Erythroblast (primary cell): Measurements from ENCODE around the gene CEBPZOS.

Experiments used
- DNase-seq, 2 experiments: peaks; one replicate each; lab custom pipeline; 2025; lab: John Stamatoyannopoulos, UW
- GATA1 ChIP-seq: IDR thresholded peaks from 2 replicates; pipeline ENCODE4 v1.6.1; 2011; ENCODE audit warnings: low read depth, mild to moderate bottlenecking, control low read depth, low read length, moderate library complexity
- POLR2A ChIP-seq: IDR thresholded peaks from 2 replicates; pipeline ENCODE4 v1.6.1; 2011; ENCODE audit warnings: mild to moderate bottlenecking, low read length

CEBPZOS gene

GRCh38 chr2:37232131-37232933 lies 36.0 kb downstream of the CEBPZOS start:
- peak; percentile 54 to 66 for DNase-seq
- TF ChIP-seq POLR2A, result no peak
- TF ChIP-seq GATA1, result no peak

- TF ChIP-seq GATA1 (no peak), POLR2A (no peak)
- DNase-seq, result no peak
Measured at GRCh38 chr2:37243435-37243834, 47.1 kb downstream of the CEBPZOS start.

GRCh38 chr2:37244017-37244416 lies 47.7 kb downstream of the CEBPZOS start:
- no peak for DNase-seq

GRCh38 chr2:37244755-37245154 lies 48.5 kb downstream of the CEBPZOS start:
- no peak for TF ChIP-seq POLR2A
- TF ChIP-seq GATA1, result no peak

More at GRCh38 chr2:37244017-37244416, 47.7 kb downstream of the CEBPZOS start:
- no peak for TF ChIP-seq GATA1
- TF ChIP-seq POLR2A, result no peak

GRCh38 chr2:37246205-37246604 lies 49.9 kb downstream of the CEBPZOS start:
- no peak for TF ChIP-seq GATA1
- no peak for TF ChIP-seq POLR2A
- no peak for DNase-seq

More at GRCh38 chr2:37244755-37245154, 48.5 kb downstream of the CEBPZOS start:
- DNase-seq, result no peak

- TF ChIP-seq POLR2A (no peak), GATA1 (no peak)
Measured at GRCh38 chr2:37250869-37251740, 54.8 kb downstream of the CEBPZOS start.

More at GRCh38 chr2:37250869-37251740, 54.8 kb downstream of the CEBPZOS start:
- peak; percentile 46 to 62 for DNase-seq
